Measurements from ENCODE around the gene EPN3. TPM values are rescaled to one million over a fixed set of nuclear protein-coding genes. Genes with fewer than 3 reads are reported as not detected.

Gene EPN3
- total RNA-seq, 1 experiment from 2014 or later = 17.8 TPM

GRCh38 chr17:50582741-50583140 is 50.2 kb downstream of the EPN3 start (continued):
- no peak for TF ChIP-seq REST (IDR thresholded peaks at IDR 0.05; ENCODE audit: low read depth)
- TF ChIP-seq FOSL1 (IDR thresholded peaks at IDR 0.05; ENCODE audit: low read depth) = no peak
- no peak for TF ChIP-seq ZNF274 (IDR thresholded peaks at IDR 0.05; ENCODE audit: low read depth, low read length)
- TF ChIP-seq SIN3A (IDR thresholded peaks at IDR 0.05; ENCODE audit: low read depth) = no peak

GRCh38 chr17:50583641-50584040 is 51.1 kb downstream of the EPN3 start:
- ChIA-PET RAD21 (ENCODE audit: low non-redundant PET in 1 of 2, low total read pairs in 2 of 2, uncharacterized antibody in 2 of 2, unreplicated experiment in 2 of 2) (no interaction called here), POLR2A (no interaction called here), CTCF (no interaction called here)
- Histone ChIP-seq H3K4me2 (ENCODE audit: low read length) (no peak overlapping the region), H3K9ac (ENCODE audit: low read length) (no peak overlapping the region), H3K27me3 (ENCODE audit: insufficient read depth, low read length) (no peaks in the 10 kb centered on the region), H3K36me3 (ENCODE audit: control insufficient read depth in 1 of 2, insufficient read depth in 2 of 2, low read length in 2 of 2) (no peaks in the 10 kb centered on the region), H2AFZ (ENCODE audit: low read depth, low read length, poor library complexity, severe bottlenecking) (no peak overlapping the region), H3K9me3 (ENCODE audit: control insufficient read depth in 1 of 2, insufficient read depth in 1 of 2, low read depth in 1 of 2, low read length in 2 of 2) (no peaks in the 10 kb centered on the region), H3K79me2 (ENCODE audit: insufficient read depth, low read length) (no peaks in the 10 kb centered on the region), H3K27ac (ENCODE audit: low read depth, low read length) (no peak overlapping the region), H3K4me1 (ENCODE audit: control insufficient read depth in 1 of 2, insufficient read depth in 2 of 2, low read length in 2 of 2) (no peaks in the 10 kb centered on the region), H3K4me3 (replicated peaks in 1 of 2; ENCODE audit: low read depth in 1 of 2, low read length in 2 of 2) (no peak overlapping the region), H4K20me1 (ENCODE audit: insufficient read depth) (no peaks in the 10 kb centered on the region), H3K9me2 (ENCODE audit: insufficient read depth) (no peaks in the 10 kb centered on the region)
- DNase-seq (ENCODE audit: low read depth, low spot score) = no peak
- intact Hi-C loops (cut with micrococcal nuclease) = no loop called here
- peak; percentile 40; the same call in 1 of the 2 replicates for ATAC-seq
- no TSS peak for BruUV-seq (replicated peaks)
- TF ChIP-seq EGR1 (IDR thresholded peaks at IDR 0.05; ENCODE audit: low read depth) = no peak
- TF ChIP-seq CTCF (IDR thresholded peaks at IDR 0.05 in 2 of 3, conservative IDR thresholded peaks at IDR 0.05 in 1 of 3; ENCODE audit: borderline replicate concordance in 1 of 3, insufficient read depth in 1 of 3, low read depth in 2 of 3, low read length in 2 of 3) = no peak
- no peak for TF ChIP-seq REST (IDR thresholded peaks at IDR 0.05; ENCODE audit: low read depth)
- no peak for TF ChIP-seq SP1 (IDR thresholded peaks at IDR 0.05; ENCODE audit: low read depth)
- TF ChIP-seq POLR2A (IDR thresholded peaks at IDR 0.05; ENCODE audit: borderline replicate concordance, extremely low read depth, insufficient read depth, insufficient read length) = no peak
- no peak for TF ChIP-seq EZH2 (IDR thresholded peaks at IDR 0.05)
- TF ChIP-seq FOSL1 (IDR thresholded peaks at IDR 0.05; ENCODE audit: low read depth) = no peak
- TF ChIP-seq CBX3 (IDR thresholded peaks at IDR 0.05; ENCODE audit: low read depth) = no peak
- TF ChIP-seq ZNF274 (IDR thresholded peaks at IDR 0.05; ENCODE audit: low read depth, low read length) = no peak
- TF ChIP-seq ZBTB33 (IDR thresholded peaks at IDR 0.05; ENCODE audit: extremely low read depth, insufficient replicate concordance, low read length) = no peak
- TF ChIP-seq ZFX (IDR thresholded peaks at IDR 0.05) = no peak
- no peak for TF ChIP-seq TCF7L2 (IDR thresholded peaks at IDR 0.05; ENCODE audit: borderline replicate concordance, extremely low read depth, insufficient read depth, insufficient read length)
- TF ChIP-seq JUND (IDR thresholded peaks at IDR 0.05) = no peak
